ACHN (cell line): ENCODE data around the gene CCDC70.

Experiments
- DNase-seq: peaks from one replicate; pipeline ENCODE4 v3.0.0-alpha.2; 2015
- in situ Hi-C: cut with HindIII; loops from 2 replicates; pipeline ENCODE4 v1.10.0; 2017; ENCODE audit warnings: low sequenced_read_pairs, low pct_ligation_motif_present, low pct_unique_long_range_greater_than_20kb

Gene CCDC70

GRCh38 chr13:51849145-51850101 is 12.3 kb upstream of the CCDC70 start:
- DNase-seq: peak; percentile 8
- in situ Hi-C loops: no loop called here

- in situ Hi-C loops: no loop called here
- no peak for DNase-seq
These were observed 5.6 kb upstream of the CCDC70 start for GRCh38 chr13:51856027-51856736.

GRCh38 chr13:51856998-51857397 is 4.8 kb upstream of the CCDC70 start:
- no peak for DNase-seq
- in situ Hi-C loops: no loop called here

- no peak for DNase-seq
- in situ Hi-C loops: no loop called here
These were observed 3.1 kb upstream of the CCDC70 start for GRCh38 chr13:51858433-51859247.

- in situ Hi-C loops: no loop called here
- DNase-seq: no peak
These were observed 1.2 kb downstream of the CCDC70 start for GRCh38 chr13:51862957-51863356.

GRCh38 chr13:51865838-51866237 is 4.1 kb downstream of the CCDC70 start:
- in situ Hi-C loops: no loop called here
- no peak for DNase-seq

GRCh38 chr13:51867062-51867461 is 5.3 kb downstream of the CCDC70 start:
- in situ Hi-C loops: no loop called here

DNA sequence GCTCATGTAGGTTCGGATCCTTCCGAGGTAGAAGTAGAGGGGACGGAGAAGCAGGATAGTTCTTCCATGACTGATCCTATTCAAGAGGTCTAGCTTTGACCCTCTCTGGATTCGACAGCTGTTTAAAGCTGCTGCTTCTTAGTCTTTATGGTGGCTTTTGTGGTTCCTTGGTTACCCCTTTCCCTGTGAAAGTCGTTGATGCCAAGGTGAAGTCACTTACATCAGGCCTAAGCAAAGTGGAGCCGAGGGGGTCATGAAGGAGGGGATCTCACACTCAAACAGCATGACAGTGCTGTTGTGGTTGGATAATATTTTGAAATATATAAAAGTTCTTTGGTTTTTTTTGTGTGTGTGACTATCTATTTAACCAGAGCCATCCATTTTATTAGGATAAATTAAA is 8.1 kb downstream of the CCDC70 start:
- in situ Hi-C loops: no loop called here
- no peak for DNase-seq

More at GRCh38 chr13:51867062-51867461, 5.3 kb downstream of the CCDC70 start:
- DNase-seq: no peak

DNA sequence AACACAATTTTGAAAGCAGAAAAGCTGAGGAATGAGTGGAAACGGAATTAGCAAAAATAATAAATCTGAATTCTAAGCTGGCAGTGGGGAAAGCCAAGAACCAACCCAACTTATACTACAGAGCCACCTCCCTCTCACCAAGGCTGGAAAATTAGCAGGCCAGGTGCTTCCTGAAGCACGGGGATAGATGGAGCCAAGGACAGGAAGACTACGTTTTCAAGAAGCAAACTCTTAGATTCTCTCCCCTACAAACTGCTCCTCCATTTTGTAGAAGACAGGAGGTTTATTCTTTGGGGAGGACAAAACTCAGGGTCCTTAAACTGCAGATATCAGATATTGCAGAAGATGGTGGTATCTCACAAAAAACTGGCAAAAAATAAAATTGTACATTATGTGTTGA is 8.8 kb downstream of the CCDC70 start:
- in situ Hi-C loops: no loop called here
- DNase-seq: no peak

DNA sequence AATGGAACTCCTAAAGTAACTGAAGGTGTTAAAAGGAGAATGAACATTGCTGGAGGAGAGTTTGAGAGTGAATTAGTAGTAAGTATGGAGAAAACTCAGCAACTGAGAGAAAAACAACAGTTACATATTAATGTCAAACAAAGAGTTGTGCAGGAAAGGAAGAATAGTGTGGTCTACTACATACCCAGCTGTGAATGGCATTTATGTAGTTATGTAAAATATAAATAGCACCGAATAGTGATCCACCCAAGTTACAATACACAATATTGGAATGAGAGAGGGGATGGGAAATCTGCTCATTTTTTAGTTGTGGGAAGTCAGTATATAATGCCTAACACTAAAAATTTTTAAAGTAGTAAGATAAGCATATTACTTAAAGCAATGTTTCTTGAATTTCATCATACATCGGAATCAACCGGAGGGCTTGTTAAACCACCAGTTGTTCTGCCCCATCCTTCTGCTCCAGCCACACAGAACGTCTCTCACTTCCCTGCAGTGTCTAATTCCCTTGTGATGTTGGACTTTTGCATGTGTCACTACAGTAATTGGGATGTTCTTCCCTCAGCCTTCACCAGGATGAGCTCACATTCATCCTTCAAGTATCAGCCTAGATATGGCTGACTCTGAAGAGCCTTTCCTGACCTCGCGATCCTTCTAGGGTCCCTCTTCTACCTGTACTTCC is 11.5 kb downstream of the CCDC70 start:
- in situ Hi-C loops: no loop called here
- no peak for DNase-seq

GRCh38 chr13:51873837-51874236 is 12.1 kb downstream of the CCDC70 start:
- no peak for DNase-seq
- in situ Hi-C loops: no loop called here

DNA sequence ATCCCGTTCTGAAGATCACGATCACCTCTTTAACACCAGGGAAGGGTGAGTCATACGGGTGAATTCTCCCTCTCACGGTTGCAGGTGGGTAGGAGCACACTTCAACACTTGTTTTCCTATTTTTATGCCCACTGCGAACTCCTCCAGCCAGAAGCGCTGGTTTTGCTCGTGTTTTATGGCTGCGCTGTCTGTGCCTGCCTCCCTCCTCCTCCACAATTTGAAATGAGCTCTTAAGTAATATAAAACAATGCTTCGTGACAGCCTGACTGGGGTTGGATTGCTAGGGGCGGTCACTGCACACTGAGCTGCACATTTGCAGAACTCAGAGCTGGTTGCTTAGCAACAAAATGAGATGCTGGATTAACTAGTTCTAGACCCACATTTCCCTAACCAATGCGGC is 12.9 kb downstream of the CCDC70 start:
- in situ Hi-C loops: no loop called here
- DNase-seq: no peak

DNA sequence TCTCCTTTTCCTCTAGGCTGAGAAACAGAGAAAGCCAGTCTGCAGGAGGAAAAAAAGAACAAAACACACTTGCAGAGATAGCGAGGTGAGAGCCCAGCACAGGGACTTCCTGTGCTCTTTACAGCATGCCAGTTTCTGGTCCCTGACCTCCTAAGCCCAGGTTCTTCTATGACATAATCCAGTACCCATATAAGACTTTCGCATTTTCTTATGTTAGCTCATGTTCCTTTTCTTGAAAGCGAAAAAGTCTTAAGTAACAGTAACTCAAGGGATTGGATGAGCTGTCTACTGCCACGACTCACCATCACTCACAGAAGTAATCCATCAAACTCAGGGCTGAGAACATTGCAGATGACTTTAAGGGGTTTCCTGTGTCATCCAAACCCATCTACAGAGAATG is 17.4 kb downstream of the CCDC70 start:
- in situ Hi-C loops: no loop called here

DNA sequence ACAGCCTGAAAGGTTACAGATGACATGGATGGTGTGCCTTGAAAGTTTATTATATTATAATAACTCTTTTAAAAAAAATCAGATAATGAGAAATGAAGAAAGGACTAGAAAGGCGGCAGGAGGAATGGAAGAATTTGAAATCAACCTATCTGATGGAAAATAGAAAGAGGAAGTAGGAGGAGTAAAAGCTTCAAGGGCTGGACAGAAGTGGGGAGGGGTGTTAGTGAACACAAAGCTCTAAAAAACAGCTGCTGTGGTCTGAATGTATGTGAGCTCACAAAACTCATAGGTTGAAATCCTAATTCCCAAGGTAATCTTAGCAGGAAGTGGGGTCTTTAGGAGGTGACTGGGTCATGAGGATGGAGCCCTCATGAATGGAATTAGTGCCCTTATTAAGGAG is 19.5 kb downstream of the CCDC70 start:
- no peak for DNase-seq
- in situ Hi-C loops: no loop called here

More for the DNA sequence above, 17.4 kb downstream of the CCDC70 start:
- no peak for DNase-seq

DNA sequence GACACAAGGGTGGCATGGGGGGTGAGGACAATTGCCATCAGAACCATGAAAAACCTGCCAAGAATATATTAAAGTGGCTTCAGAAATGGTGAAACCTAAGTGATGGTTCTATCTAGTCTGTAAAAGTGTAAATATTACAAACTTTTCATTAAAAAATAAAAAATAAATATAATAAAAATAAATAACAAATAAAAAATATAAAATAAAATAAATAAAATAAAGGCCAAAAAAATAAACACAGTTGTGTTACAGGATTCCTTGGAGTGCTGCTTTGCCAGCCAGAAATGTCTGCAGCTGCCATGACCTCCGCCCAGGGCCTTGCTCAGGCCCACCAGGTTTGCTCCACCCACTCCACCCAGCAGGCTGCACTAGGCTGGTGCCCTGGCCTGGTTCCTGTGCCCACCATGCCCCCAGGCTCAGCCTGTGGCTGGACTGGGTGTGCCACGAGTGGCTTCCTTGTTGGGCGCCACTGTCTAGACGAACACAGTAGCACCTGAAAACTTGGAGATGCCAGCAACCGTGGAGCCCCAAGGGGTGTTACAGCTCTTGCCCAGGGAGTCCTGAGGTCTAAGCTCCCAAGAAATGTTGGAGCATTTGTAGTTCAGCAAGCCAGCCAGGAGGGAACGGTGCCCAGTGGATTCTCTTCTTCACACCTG is 20.9 kb downstream of the CCDC70 start:
- in situ Hi-C loops: no loop called here
- DNase-seq: no peak

DNA sequence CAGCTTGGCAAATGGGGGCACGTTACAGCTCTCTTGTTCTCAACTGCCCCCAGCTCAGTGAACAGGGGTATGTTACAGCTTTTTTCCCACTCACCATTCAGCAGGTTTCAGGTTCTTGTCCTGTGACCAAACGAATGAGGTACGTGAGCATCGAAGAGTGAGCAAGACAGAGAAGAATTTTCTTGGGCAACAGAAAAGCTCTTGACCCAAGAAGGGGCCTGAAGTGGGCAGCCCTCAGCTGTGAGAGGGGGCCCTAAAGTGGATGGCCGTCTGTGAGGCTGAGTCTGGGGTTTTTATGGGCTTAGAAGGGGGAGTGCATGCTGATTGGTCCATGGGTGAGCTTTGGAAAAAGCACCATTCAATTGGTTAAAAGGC is 21.4 kb downstream of the CCDC70 start:
- DNase-seq: no peak
- in situ Hi-C loops: no loop called here

- DNase-seq: no peak
- in situ Hi-C loops: no loop called here
These were observed 23.9 kb downstream of the CCDC70 start for GRCh38 chr13:51885651-51886050.

GRCh38 chr13:51887468-51887867 is 25.7 kb downstream of the CCDC70 start:
- in situ Hi-C loops: no loop called here
- DNase-seq: no peak
